Astrocyte (in vitro differentiated cells and primary cell): ENCODE measurements around the gene SMIM23. TPM values are rescaled to one million over a fixed set of nuclear protein-coding genes. Genes with fewer than 3 reads are reported as not detected.

Source experiments
- DNase-seq: peaks from one replicate; pipeline ENCODE4 v3.0.0-alpha.2; 2010; ENCODE audit warnings: low read depth
- FAIRE-seq: peaks from 2 replicates; lab custom pipeline; 2011; peaks lifted over from hg19 to GRCh38; lab: Jason Lieb, UNC
- H2AFZ ChIP-seq: 2 replicates; pipeline ENCODE4 v1.6.0; 2012; ENCODE audit warnings: low read depth, low read length, inconsistent platforms
- H3K27ac ChIP-seq: 2 replicates; pipeline ENCODE4 v1.5.1; 2011; ENCODE audit warnings: low read depth, low read length, inconsistent platforms
- H3K27me3 ChIP-seq: 2 replicates; pipeline ENCODE4 v1.6.0; 2011; ENCODE audit warnings: low read length, inconsistent platforms; ENCODE audit not compliant: insufficient read depth
- H3K36me3 ChIP-seq: 2 replicates; pipeline ENCODE4 v1.5.1; 2011; ENCODE audit warnings: low read length, inconsistent platforms; ENCODE audit not compliant: insufficient read depth
- H3K4me1 ChIP-seq: 2 replicates; pipeline ENCODE4 v1.5.1; 2011; ENCODE audit warnings: low read length, inconsistent platforms; ENCODE audit not compliant: insufficient read depth
- H3K4me2 ChIP-seq: 2 replicates; pipeline ENCODE4 v1.6.0; 2012; ENCODE audit warnings: low read length, inconsistent platforms
- H3K4me3 ChIP-seq: 2 replicates; pipeline ENCODE4 v1.5.1; 2011; ENCODE audit warnings: low read depth, mild to moderate bottlenecking, low read length, inconsistent platforms; ENCODE audit not compliant: insufficient read depth
- H3K79me2 ChIP-seq: 2 replicates; pipeline ENCODE4 v1.6.0; 2012; ENCODE audit warnings: mild to moderate bottlenecking, low read length, inconsistent platforms; ENCODE audit not compliant: insufficient read depth
- H3K9ac ChIP-seq: 2 replicates; pipeline ENCODE4 v1.6.0; 2012; ENCODE audit warnings: mild to moderate bottlenecking, low read length, inconsistent platforms
- H3K9me3 ChIP-seq: 2 replicates; pipeline ENCODE4 v1.5.1; 2012; ENCODE audit warnings: low read depth, mild to moderate bottlenecking, low read length, inconsistent platforms; ENCODE audit not compliant: insufficient read depth
- H4K20me1 ChIP-seq: 2 replicates; pipeline ENCODE4 v1.6.0; 2012; ENCODE audit warnings: low read length, inconsistent platforms; ENCODE audit not compliant: insufficient read depth
- H3K27ac Mint-ChIP-seq: one replicate; pipeline ENCODE4 v1.8.0; 2021; ENCODE audit warnings: mild to moderate bottlenecking, mixed read lengths; ENCODE audit not compliant: unreplicated experiment
- H3K27me3 Mint-ChIP-seq: one replicate; pipeline ENCODE4 v1.8.0; 2021; ENCODE audit warnings: low read depth, mixed read lengths; ENCODE audit not compliant: unreplicated experiment
- H3K36me3 Mint-ChIP-seq: one replicate; pipeline ENCODE4 v1.8.0; 2021; ENCODE audit warnings: low read depth, mixed read lengths; ENCODE audit not compliant: unreplicated experiment
- H3K4me1 Mint-ChIP-seq: one replicate; pipeline ENCODE4 v1.8.0; 2021; ENCODE audit warnings: low read depth, mixed read lengths; ENCODE audit not compliant: unreplicated experiment
- H3K4me3 Mint-ChIP-seq: one replicate; pipeline ENCODE4 v1.8.0; 2021; ENCODE audit warnings: mild to moderate bottlenecking, moderate library complexity, mixed read lengths; ENCODE audit not compliant: unreplicated experiment
- H3K9me3 Mint-ChIP-seq: one replicate; pipeline ENCODE4 v1.8.0; 2021; ENCODE audit warnings: mild to moderate bottlenecking, mixed read lengths; ENCODE audit not compliant: unreplicated experiment
- CTCF ChIP-seq: IDR thresholded peaks from 2 replicates; pipeline ENCODE4 v1.5.1; 2011; ENCODE audit warnings: low read depth, mild to moderate bottlenecking, inconsistent platforms, low read length, moderate library complexity; ENCODE audit not compliant: insufficient read depth
- EZH2 ChIP-seq: IDR thresholded peaks from 2 replicates; pipeline ENCODE4 v1.6.1; 2012; ENCODE audit warnings: mild to moderate bottlenecking, low read length, inconsistent platforms; ENCODE audit not compliant: insufficient read depth
- total RNA-seq: library from RNA; stranded (reverse); gene quantifications from 2 replicates; pipeline ENCODE4 v1.2.1, GENCODE V29; 2021

Gene SMIM23
- total RNA-seq, 1 donor from 2014 or later = not detected

GRCh38 chr5:171808453-171808852 is 22.8 kb downstream of the SMIM23 start:
- Histone ChIP-seq H3K27me3 (peaks cover 16% of the 10 kb centered on the region), H3K4me3 (no peak overlapping the region), H3K4me1 (no peaks in the 10 kb centered on the region), H3K36me3 (no peaks in the 10 kb centered on the region), H3K4me2 (no peak overlapping the region), H2AFZ (no peak overlapping the region), H4K20me1 (no peaks in the 10 kb centered on the region), H3K9me3 (peaks cover 2% of the 10 kb centered on the region), H3K27ac (no peak overlapping the region), H3K79me2 (no peaks in the 10 kb centered on the region), H3K9ac (no peak overlapping the region)
- no peak for DNase-seq
- no peak overlapping the region for H3K27ac Mint-ChIP-seq
- TF ChIP-seq CTCF = no peak
- H3K27me3 Mint-ChIP-seq = peaks cover 35% of the 10 kb centered on the region
- peaks cover 6% of the 10 kb centered on the region for H3K4me1 Mint-ChIP-seq
- H3K9me3 Mint-ChIP-seq = peaks cover 13% of the 10 kb centered on the region
- no peak for FAIRE-seq
- H3K36me3 Mint-ChIP-seq = peaks cover 7% of the 10 kb centered on the region
- no peak overlapping the region for H3K4me3 Mint-ChIP-seq

- no peak overlapping the region for H3K27ac Mint-ChIP-seq
- no peak overlapping the region for H3K4me3 ChIP-seq
- H3K9me3 ChIP-seq = peaks cover 2% of the 10 kb centered on the region
- H2AFZ ChIP-seq = no peak overlapping the region
- H3K27me3 Mint-ChIP-seq = peaks cover 37% of the 10 kb centered on the region
- no peak overlapping the region for H3K9ac ChIP-seq
- H3K4me3 Mint-ChIP-seq = no peak overlapping the region
- H3K36me3 ChIP-seq = no peaks in the 10 kb centered on the region
- no peaks in the 10 kb centered on the region for H3K4me1 ChIP-seq
- H3K27ac ChIP-seq = no peak overlapping the region
- H3K4me2 ChIP-seq = no peak overlapping the region
- peaks cover 6% of the 10 kb centered on the region for H3K4me1 Mint-ChIP-seq
- peak; percentile 72 for DNase-seq
- no peaks in the 10 kb centered on the region for H4K20me1 ChIP-seq
- peaks cover 13% of the 10 kb centered on the region for H3K9me3 Mint-ChIP-seq
- peaks cover 7% of the 10 kb centered on the region for H3K36me3 Mint-ChIP-seq
- H3K27me3 ChIP-seq = peaks cover 13% of the 10 kb centered on the region
- no peak for FAIRE-seq
- TF ChIP-seq EZH2 (no peak), CTCF (no peak)
- no peaks in the 10 kb centered on the region for H3K79me2 ChIP-seq
Measured at GRCh38 chr5:171808951-171809350, 23.3 kb downstream of the SMIM23 start.

GRCh38 chr5:171810227-171810626 is 24.6 kb downstream of the SMIM23 start:
- H3K4me2 ChIP-seq = no peak overlapping the region
- peaks cover 2% of the 10 kb centered on the region for H3K9me3 ChIP-seq
- peaks cover 13% of the 10 kb centered on the region for H3K9me3 Mint-ChIP-seq
- H4K20me1 ChIP-seq = no peaks in the 10 kb centered on the region
- H2AFZ ChIP-seq = no peak overlapping the region
- H3K4me1 ChIP-seq = no peaks in the 10 kb centered on the region
- peaks cover 37% of the 10 kb centered on the region for H3K27me3 Mint-ChIP-seq
- H3K79me2 ChIP-seq = no peaks in the 10 kb centered on the region
- H3K36me3 ChIP-seq = no peaks in the 10 kb centered on the region
- H3K36me3 Mint-ChIP-seq = peaks cover 9% of the 10 kb centered on the region
- H3K27me3 ChIP-seq = peaks cover 14% of the 10 kb centered on the region
- DNase-seq (no peak), FAIRE-seq (no peak)
- H3K4me3 Mint-ChIP-seq = no peak overlapping the region
- peaks cover 6% of the 10 kb centered on the region for H3K4me1 Mint-ChIP-seq
- H3K4me3 ChIP-seq = no peak overlapping the region
- no peak overlapping the region for H3K27ac Mint-ChIP-seq
- H3K9ac ChIP-seq = no peak overlapping the region
- TF ChIP-seq CTCF (no peak), EZH2 (no peak)
- no peak overlapping the region for H3K27ac ChIP-seq
